Measurements from ENCODE around the gene UBLCP1.
"Not testable (repeated sequence)": the region's sequence is repeated elsewhere in the genome, so short reads cannot be mapped to it uniquely, and the experiment has no call there.

UBLCP1 gene, protein sequence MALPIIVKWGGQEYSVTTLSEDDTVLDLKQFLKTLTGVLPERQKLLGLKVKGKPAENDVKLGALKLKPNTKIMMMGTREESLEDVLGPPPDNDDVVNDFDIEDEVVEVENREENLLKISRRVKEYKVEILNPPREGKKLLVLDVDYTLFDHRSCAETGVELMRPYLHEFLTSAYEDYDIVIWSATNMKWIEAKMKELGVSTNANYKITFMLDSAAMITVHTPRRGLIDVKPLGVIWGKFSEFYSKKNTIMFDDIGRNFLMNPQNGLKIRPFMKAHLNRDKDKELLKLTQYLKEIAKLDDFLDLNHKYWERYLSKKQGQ

GRCh38 chr5:159262859-159263568, at the start of gene UBLCP1:
UBLCP1 (plus strand) TSS chr5:159263290; CDS start chr5:159268916, 5,626 bp downstream.
- DNase-seq (ENCODE audit: low read depth), result peak; percentile 68

DNA sequence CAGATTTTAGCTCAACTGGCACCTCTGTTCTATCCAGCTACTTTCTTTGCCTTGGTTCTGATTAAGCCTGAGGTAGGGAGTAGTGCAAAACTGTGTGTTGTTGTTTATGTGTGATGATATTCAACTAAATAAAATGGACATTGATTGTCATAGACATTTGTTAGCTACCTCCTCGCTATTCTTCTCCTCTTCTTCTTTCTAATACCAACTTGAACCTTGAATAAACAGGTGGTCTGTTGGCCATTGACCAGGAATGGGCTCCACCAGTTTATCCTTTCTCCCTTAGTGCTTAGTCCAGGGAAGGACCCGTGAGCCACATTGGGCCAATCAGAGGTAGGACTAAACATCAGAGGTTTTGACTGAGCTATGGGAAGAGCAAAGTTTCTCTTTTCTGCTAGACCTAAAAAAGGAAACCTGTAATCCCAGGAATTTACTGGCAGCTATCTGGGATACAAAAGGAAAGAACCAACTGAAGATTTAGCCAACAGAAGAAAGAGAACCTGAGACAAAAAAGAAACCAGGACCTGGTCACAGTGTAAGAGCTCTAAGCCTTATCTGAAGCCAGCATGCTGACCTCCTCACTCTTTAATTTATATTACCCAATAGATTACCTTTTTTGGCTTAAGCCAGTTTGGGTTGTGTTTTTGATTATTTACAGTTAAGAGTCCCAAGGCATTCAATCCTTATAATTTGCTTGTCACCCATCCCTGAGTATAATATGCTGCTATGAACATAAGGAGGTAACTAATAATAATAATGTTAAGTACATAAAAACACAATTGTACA, 48.4 kb upstream of the UBLCP1 start:
- no peak for DNase-seq (ENCODE audit: low read depth)

DNA sequence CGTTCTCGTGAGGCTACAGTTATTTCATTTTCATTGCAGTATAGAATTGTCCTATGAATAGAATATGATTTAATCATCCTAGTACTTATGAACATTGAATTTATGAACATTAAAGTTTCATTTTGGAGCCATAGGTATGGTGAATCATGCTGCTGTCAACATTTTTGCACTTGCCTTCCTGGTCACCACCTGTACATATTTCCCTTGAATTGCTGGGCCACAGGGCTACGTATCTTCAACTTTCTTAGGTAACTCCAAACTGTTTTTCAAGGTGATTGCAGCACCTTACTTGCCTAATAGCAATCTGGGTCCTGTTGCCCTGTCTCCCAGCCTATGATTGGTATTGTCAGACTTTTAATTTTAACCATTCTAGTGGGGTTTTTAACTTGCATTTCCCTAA, 47.2 kb upstream of the UBLCP1 start:
- DNase-seq (ENCODE audit: low read depth), result no peak

DNA sequence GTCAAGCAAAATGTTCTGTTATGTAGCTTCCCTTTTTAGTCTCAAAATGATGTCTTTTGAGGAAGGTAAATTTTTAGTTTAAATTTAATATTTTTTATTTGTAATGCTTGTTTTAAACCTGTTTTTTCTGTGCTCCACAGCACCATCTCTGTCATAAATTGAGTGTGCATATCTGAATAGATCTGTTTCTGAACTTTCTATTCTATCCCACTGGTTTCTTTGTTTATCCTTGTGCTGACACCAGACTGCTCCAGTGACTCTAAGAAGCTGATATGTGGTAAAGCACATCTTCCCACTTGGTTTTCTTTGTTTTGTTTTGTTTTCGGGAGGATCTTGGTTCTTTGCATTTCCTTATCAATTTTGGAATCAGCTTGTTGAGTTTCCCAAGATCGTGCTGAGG, 46.6 kb upstream of the UBLCP1 start:
- no peak for DNase-seq (ENCODE audit: low read depth)

DNA sequence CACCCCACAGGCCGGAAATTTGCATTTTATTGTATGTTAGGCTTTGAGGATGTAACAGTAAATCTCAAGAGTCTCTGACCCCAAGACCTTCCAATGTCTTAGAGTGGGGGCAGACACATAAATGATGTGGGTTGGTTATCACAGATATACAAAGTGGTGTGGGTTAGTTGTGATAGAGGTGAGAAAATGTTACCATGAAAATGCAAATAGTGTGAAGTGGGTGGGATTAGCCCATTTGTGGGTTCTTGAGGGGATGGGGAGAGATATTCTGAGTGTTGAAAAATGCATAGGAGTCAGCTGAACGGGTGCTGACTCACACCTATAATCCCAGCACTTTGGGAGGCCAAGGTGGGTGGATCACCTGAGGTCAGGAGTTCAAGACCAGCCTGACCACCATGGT, 45.9 kb upstream of the UBLCP1 start:
- no peak for DNase-seq (ENCODE audit: low read depth)

- no peak for DNase-seq (ENCODE audit: low read depth)
Measured at GRCh38 chr5:159218595-159219023, 44.5 kb upstream of the UBLCP1 start.

GRCh38 chr5:159220206-159220605, 42.9 kb upstream of the UBLCP1 start:
- DNase-seq (ENCODE audit: low read depth), result no peak

- DNase-seq (ENCODE audit: low read depth), result no peak
Measured at GRCh38 chr5:159223469-159223868, 39.6 kb upstream of the UBLCP1 start.

GRCh38 chr5:159224471-159224870, 38.6 kb upstream of the UBLCP1 start:
- no peak for DNase-seq (ENCODE audit: low read depth)

GRCh38 chr5:159226451-159226850, 36.6 kb upstream of the UBLCP1 start:
- DNase-seq (ENCODE audit: low read depth), result no peak

- DNase-seq (ENCODE audit: low read depth), result no peak
Measured at GRCh38 chr5:159227452-159227851, 35.6 kb upstream of the UBLCP1 start.

DNA sequence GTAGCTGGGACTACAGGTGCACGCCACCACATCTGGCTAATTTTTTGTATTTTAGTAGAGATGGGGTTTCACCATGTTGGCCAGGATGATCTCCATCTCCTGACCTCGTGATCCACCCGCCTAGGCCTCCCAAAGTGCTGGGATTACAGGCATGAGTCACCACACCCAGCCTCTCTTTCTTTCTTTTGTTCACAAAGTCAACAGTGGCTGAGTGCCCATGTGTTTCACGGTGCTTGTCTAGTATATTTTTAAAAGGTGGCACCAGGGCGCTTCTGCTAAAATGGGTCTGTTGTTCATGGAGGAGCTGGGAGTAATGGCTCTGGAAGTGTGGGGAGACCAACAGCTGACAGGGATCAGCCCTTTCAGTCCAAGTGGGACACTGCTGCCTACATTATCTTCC, 35.0 kb upstream of the UBLCP1 start:
- not testable (repeated sequence) for DNase-seq (ENCODE audit: low read depth)

- no peak for DNase-seq (ENCODE audit: low read depth)
Measured at GRCh38 chr5:159230657-159231056, 32.4 kb upstream of the UBLCP1 start.

DNA sequence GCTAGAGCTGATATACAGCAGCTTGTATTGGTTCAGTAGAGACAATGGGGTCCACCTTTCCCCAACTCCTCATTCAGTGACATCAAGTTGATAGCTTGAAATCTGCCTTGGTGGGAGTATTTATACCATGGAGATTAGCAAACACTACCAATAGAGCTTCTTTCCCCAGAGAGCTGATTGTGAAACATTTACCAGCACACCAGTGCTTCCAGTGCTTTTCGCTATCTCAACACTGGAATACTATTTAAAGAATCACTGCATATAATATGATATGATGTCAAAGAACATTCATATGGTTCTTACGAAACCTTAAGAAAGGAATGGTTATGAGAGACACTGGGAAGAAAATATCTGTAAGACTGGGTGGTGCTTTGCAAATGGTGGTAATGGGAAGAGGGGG, 31.9 kb upstream of the UBLCP1 start:
- no peak for DNase-seq (ENCODE audit: low read depth)

DNA sequence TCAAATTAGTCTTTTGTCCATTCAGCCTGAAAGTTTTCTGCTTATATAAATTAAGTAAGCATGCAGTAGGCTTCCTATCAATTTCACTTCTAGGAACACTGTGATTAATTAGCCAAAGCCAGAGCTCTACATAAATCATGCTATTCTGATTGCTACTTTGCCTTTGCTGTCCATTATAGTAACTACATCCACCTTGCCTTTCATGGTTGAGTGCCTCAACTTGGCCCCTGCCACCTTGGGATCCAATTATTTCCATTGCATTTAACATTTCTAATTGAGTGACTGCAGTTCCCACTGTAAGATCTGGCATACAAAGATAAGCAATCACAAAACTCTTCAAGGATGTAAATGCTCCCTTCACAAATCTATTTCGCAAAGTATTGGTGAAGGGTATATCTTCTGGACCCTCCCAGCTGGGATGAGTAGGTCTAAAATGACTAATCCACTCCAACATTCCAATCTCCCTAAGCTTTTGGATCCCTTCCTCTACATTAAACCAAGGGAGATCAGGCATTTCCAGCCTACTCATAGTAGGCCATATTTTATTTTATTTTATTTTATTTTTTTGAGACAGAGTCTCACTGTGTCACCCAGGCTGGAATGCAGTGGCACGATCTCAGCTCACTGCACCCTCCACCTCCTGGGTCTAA, 27.1 kb upstream of the UBLCP1 start:
- not testable (repeated sequence) for DNase-seq (ENCODE audit: low read depth)

DNA sequence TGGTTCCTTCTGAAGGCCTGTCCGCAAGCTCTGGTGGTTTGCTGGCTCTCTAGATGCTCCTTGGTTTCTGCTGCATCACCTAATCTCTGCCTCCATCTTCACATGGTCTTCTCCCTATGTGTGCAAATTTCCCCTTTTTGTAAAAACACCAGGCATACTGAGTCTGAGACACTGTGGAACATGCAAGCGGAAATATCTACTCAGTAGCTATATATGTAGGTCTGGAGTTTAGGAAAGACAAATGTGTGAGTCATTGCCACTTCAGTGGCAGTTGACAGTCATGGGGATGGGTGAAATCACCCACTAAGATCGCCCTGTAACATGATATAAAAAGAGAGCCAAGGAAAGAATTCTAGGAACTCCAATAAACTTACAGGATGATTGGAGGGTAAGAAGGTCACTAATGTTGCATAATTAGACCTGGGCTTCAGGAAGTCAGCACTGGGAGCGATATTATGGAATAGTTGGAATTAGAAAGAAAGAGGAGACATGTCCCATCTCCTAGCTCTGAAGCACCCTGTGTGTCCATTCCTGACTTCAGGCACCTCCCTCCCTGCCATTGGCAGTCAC, 22.7 kb upstream of the UBLCP1 start:
- DNase-seq (ENCODE audit: low read depth), result no peak

DNA sequence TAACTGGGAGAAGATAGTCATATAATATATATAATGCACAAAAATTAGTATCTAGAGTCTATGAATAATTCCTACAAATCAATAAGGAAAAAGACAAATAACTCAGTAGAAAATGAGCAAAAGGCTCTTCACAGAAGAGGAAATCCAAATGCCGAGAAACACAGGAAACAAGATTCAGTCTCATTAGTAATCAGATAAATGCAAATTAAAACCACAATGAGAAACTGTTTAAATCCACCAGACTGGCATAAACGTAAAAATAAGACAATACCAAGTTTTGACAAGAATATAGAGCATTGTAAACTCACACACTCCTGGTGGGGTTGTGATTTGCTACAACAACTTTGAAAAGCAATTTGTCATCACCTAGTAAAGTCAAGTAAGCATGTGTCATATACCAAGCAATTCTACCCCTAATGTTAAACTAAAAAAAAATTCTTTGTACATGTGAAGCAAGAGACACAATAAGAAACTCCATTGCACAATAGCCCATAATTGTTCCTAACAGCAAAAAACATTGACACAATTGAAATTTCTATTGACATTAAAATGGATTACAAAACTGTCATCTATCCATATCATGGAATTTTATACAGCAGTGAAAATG, 21.0 kb upstream of the UBLCP1 start:
- DNase-seq (ENCODE audit: low read depth), result no peak

- DNase-seq (ENCODE audit: low read depth), result no peak
Measured at GRCh38 chr5:159242656-159243055, 20.4 kb upstream of the UBLCP1 start.

DNA sequence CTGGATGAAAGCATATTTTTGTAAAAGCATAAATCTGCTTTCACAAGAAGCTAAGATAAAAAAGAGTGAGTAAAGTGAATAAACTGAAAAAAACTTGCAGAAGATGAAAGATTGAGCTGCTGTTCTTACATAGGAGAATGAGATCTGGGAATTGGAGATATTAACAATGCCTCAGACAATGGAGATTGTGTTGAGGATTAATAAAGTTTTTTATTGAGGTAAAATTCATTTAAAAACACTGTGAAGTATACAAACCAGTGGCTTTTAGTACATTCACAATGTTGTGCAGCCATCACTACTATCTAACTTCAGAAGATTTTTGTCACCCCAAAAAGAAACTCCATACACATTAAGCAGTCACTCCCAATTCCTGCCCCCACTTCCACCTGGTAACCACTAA, 19.7 kb upstream of the UBLCP1 start:
- no peak for DNase-seq (ENCODE audit: low read depth)

GRCh38 chr5:159244163-159244562, 18.9 kb upstream of the UBLCP1 start:
- no peak for DNase-seq (ENCODE audit: low read depth)

GRCh38 chr5:159244890-159245289, 18.2 kb upstream of the UBLCP1 start:
- no peak for DNase-seq (ENCODE audit: low read depth)

GRCh38 chr5:159249158-159249557, 13.9 kb upstream of the UBLCP1 start:
- no peak for DNase-seq (ENCODE audit: low read depth)
